A549 (cell line): Measurements from ENCODE around the gene NGDN. TPM values are rescaled to one million over a fixed set of nuclear protein-coding genes. Genes with fewer than 3 reads are reported as not detected.
A peak's percentile ranks its signal among the peaks of the same experiment; 100 is the strongest.

ENCODE experiments used
- ATAC-seq, 2 experiments: fragments of 200-7000 bp in 1 of 2; fragments of >200 bp in 1 of 2; cut with Nextera tagmentation in 1 of 2; cut with Tn5 transposase in 1 of 2; 3 replicates each; pipeline versions ENCODE4 v1.8.0 to v1.9.1; 2018 to 2020; ENCODE audit warnings: mild to moderate bottlenecking in 1 of 2, moderate library complexity in 1 of 2
- CTCF ChIA-PET: fragments of 300-600 bp; sonication (Branson Sonifier 250); formaldehyde crosslinking; extraction: SDS; loops from one replicate; lab custom pipeline; 2021; ENCODE audit warnings: antibody characterized with exemption, inconsistent platforms; lab: Yijun Ruan, JAX
- POLR2A ChIA-PET: fragments of 350-600 bp; formaldehyde crosslinking; extraction: SDS; loops from one replicate; lab custom pipeline; 2021; ENCODE audit warnings: antibody characterized with exemption, inconsistent platforms; lab: Yijun Ruan, JAX
- DNase-seq, 2 experiments: peaks; one replicate each; pipeline versions ENCODE4 v3.0.0 to v3.0.0-alpha.2; 2011 to 2016; ENCODE audit warnings: low read depth in 1 of 2, low spot score in 1 of 2
- FAIRE-seq: peaks from 2 replicates; lab custom pipeline; 2011; peaks lifted over from hg19 to GRCh38; lab: Jason Lieb, UNC
- H3K27ac ChIP-seq, 2 experiments: fragments of >200 bp; sonication (Bioruptor Twin); formaldehyde crosslinking; 3 replicates each; pipeline ENCODE4 v1.5.1; 2016 to 2017
- H3K4me1 ChIP-seq: fragments of >200 bp; sonication (Bioruptor Twin); formaldehyde crosslinking; 3 replicates; pipeline ENCODE4 v1.6.1; 2016
- H3K4me2 ChIP-seq: fragments of >200 bp; sonication (Bioruptor Twin); formaldehyde crosslinking; 3 replicates; pipeline ENCODE4 v1.6.1; 2016
- H3K4me3 ChIP-seq: fragments of >200 bp; sonication (Bioruptor Twin); formaldehyde crosslinking; 3 replicates; pipeline ENCODE4 v1.5.1; 2016
- H3K9me3 ChIP-seq: fragments of >200 bp; sonication (Bioruptor Twin); formaldehyde crosslinking; 3 replicates; pipeline ENCODE4 v1.6.1; 2016
- BCL3 ChIP-seq: fragments of >200 bp; sonication (Bioruptor Twin); formaldehyde crosslinking; IDR thresholded peaks from 3 replicates; pipeline ENCODE4 v1.6.1; 2016
- EHF ChIP-seq: fragments of 250-450 bp; sonication (Bioruptor Pico); IDR thresholded peaks from 2 replicates; pipeline ENCODE4 v1.5.0; 2020; ENCODE audit warnings: mild to moderate bottlenecking
- ELK1 ChIP-seq: fragments of 150-350 bp; IDR thresholded peaks from 2 replicates; pipeline ENCODE4 v1.6.1; 2014; ENCODE audit warnings: low read depth, mild to moderate bottlenecking, low read length
- FOXS1 ChIP-seq: fragments of 250-450 bp; sonication (Bioruptor Pico); IDR thresholded peaks from 2 replicates; pipeline ENCODE4 v1.5.0; 2020; ENCODE audit warnings: mild to moderate bottlenecking, moderate library complexity
- HEYL ChIP-seq: fragments of 250-450 bp; sonication (Bioruptor Pico); IDR thresholded peaks from 2 replicates; pipeline ENCODE4 v1.8.0; 2021; ENCODE audit warnings: mild to moderate bottlenecking, moderate library complexity
- HOXB13 ChIP-seq: fragments of 250-450 bp; sonication (Bioruptor Pico); IDR thresholded peaks from 2 replicates; pipeline ENCODE4 v1.5.0; 2020; ENCODE audit warnings: low read depth, mild to moderate bottlenecking, moderate library complexity
- JUN ChIP-seq, 2 experiments: fragments of >200 bp; sonication (Bioruptor Twin); formaldehyde crosslinking; IDR thresholded peaks; 2 replicates in 1 of 2; 3 replicates in 1 of 2; pipeline ENCODE4 v1.6.1; 2016 to 2017
- KDM5A ChIP-seq: fragments of 200-600 bp; sonication (generic); IDR thresholded peaks from 2 replicates; pipeline ENCODE4 v1.6.1; 2016; ENCODE audit warnings: antibody characterized with exemption, mild to moderate bottlenecking
- MAFK ChIP-seq: fragments of 450-650 bp; IDR thresholded peaks from 2 replicates; pipeline ENCODE4 v1.6.1; 2014; ENCODE audit not compliant: partially characterized antibody
- MAX ChIP-seq: IDR thresholded peaks from 2 replicates; pipeline ENCODE4 v1.6.1; 2012
- MAZ ChIP-seq: fragments of 150-350 bp; IDR thresholded peaks from 2 replicates; pipeline ENCODE4 v1.6.1; 2014; ENCODE audit warnings: antibody characterized with exemption, low read depth, low read length, borderline replicate concordance
- MYC ChIP-seq: IDR thresholded peaks from 2 replicates; pipeline ENCODE4 v1.6.1; 2012; ENCODE audit warnings: mild to moderate bottlenecking, inconsistent platforms, low read length, improper control_type of control experiment, borderline replicate concordance
- PHF8 ChIP-seq: fragments of 200-600 bp; sonication (generic); IDR thresholded peaks from 2 replicates; pipeline ENCODE4 v1.6.1; 2016; ENCODE audit warnings: low read depth, mild to moderate bottlenecking, antibody characterized with exemption, moderate library complexity, borderline replicate concordance
- POLR2AphosphoS2 ChIP-seq: conservative IDR thresholded peaks from 2 replicates; pipeline ENCODE4 v1.6.1; 2012; ENCODE audit warnings: low read length, improper control_type of control experiment, inconsistent platforms
- RFX5 ChIP-seq: fragments of 450-650 bp; IDR thresholded peaks from 2 replicates; pipeline ENCODE4 v1.7.1; 2014; ENCODE audit warnings: antibody characterized with exemption, mild to moderate bottlenecking, moderate library complexity
- SMC3 ChIP-seq: fragments of >200 bp; sonication (Bioruptor Twin); formaldehyde crosslinking; IDR thresholded peaks from 3 replicates; pipeline ENCODE4 v1.6.1; 2018; ENCODE audit warnings: inconsistent platforms
- ZFP36 ChIP-seq: fragments of 450-650 bp; IDR thresholded peaks from 2 replicates; pipeline ENCODE4 v1.6.1; 2014; ENCODE audit warnings: borderline replicate concordance; ENCODE audit not compliant: partially characterized antibody
- WGBS: methylation state at CpG from one replicate; pipeline ENCODE4 v1.1.6; 2017; ENCODE audit errors: missing lambda C conversion rate; 5-methylcytosine and 5-hydroxymethylcytosine counted together
- polyA plus RNA-seq, 4 experiments: library from polyadenylated mRNA; depleted of rRNA in 3 of 4; stranded (reverse); fragments of >200 nt; fragmentation: RNase III in 1 of 4; extraction: RNeasy Plus Mini Kit Qiagen cat#74134 plus additional on column Dnase treatment in 1 of 4; gene quantifications; 2 replicates in 3 of 4; 3 replicates in 1 of 4; pipeline ENCODE4 v1.2.3, GENCODE V29; 2011 to 2017

NGDN gene
- polyA plus RNA-seq, 2 of the 4 experiments (the other 2 are of a cell fraction) = 62.9 to 108 TPM

- FAIRE-seq (no peak), ATAC-seq (no peak), DNase-seq (no peak)
- no peak overlapping the region for H3K4me3 ChIP-seq
- ChIA-PET POLR2A (no interaction called here), CTCF (interaction anchor here (1.4 to 1.6 kb wide), 2 partner anchors 14 to 96 kb away, joined by 4 to 5 read pairs; no protein-coding TSS in a partner anchor)
- no peak overlapping the region for H3K27ac ChIP-seq
- WGBS = 63% methylated on average over 3 of the region's 3 CpGs
- peaks cover under 1% of the 10 kb centered on the region; the same call in 2 of the 3 replicates for H3K4me1 ChIP-seq
- H3K9me3 ChIP-seq = no peaks in the 10 kb centered on the region
- TF ChIP-seq SMC3 (no peak), RFX5 (no peak), MYC (no peak), POLR2AphosphoS2 (no peak), EHF (CRISPR knock-in tag) (no peak)
- no peak overlapping the region for H3K4me2 ChIP-seq
Observed at GRCh38 chr14:23465261-23465660, 4.2 kb upstream of the NGDN start.

- peak overlapping the region; percentile 70 for H3K4me2 ChIP-seq
- ATAC-seq = peak; percentile 42 to 48; a peak in 5 of 6 replicates
- no peaks in the 10 kb centered on the region for H3K9me3 ChIP-seq
- POLR2A ChIA-PET = no interaction called here
- peaks cover 10% of the 10 kb centered on the region; the same call in 2 of the 3 replicates for H3K4me1 ChIP-seq
- peak overlapping the region; percentile 87 for H3K4me3 ChIP-seq
- FAIRE-seq = no peak
- H3K27ac ChIP-seq = peak overlapping the region; percentile 66 to 83
- TF ChIP-seq ZFP36 (no peak), PHF8 (peak; percentile 38; the same call in 1 of the 2 replicates)
- DNase-seq = no peak
- CTCF ChIA-PET = interaction anchor here (0.8 to 21.4 kb wide), 9 partner anchors 9 to 193 kb away, joined by 3 to 553 read pairs (median 5); partner anchors contain the start of genes AP1G2 and THTPA
- 69% methylated on average over 15 of the region's 15 CpGs for WGBS
Observed at GRCh38 chr14:23468704-23469126, 788 bp upstream of the NGDN start.

GRCh38 chr14:23469906-23470403 lies 452 bp downstream of the NGDN start:
- ATAC-seq (peak; percentile 60 to 63), DNase-seq (no peak), FAIRE-seq (no peak)
- H3K4me2 ChIP-seq = peak overlapping the region; percentile 91
- TF ChIP-seq ELK1 = no peak
- peak; percentile 11; the same call in 1 of the 2 replicates for TF ChIP-seq MAX
- no peak for TF ChIP-seq MAFK
- TF ChIP-seq EHF (CRISPR knock-in tag) = no peak
- TF ChIP-seq HOXB13 (CRISPR knock-in tag) = no peak
- TF ChIP-seq PHF8 = peak; percentile 72
- no peak for TF ChIP-seq HEYL (CRISPR knock-in tag)
- no peak for TF ChIP-seq MAZ
- peak; percentile 96 for TF ChIP-seq KDM5A
- TF ChIP-seq JUN (IDR thresholded peaks at IDR 0.05) = 0 out of 5 replicates have a peak, but pooled peaks of 1 of the 2 experiments have one; percentile 17
- TF ChIP-seq POLR2AphosphoS2 = no peak
- no peak for TF ChIP-seq SMC3
- 0 out of 3 replicates have a peak, but pooled peaks have one; percentile 3 for TF ChIP-seq BCL3
- TF ChIP-seq FOXS1 (CRISPR knock-in tag) = no peak
- peaks cover 10% of the 10 kb centered on the region; the same call in 2 of the 3 replicates for H3K4me1 ChIP-seq
- POLR2A ChIA-PET = interaction anchor here (0.8 to 1.6 kb wide), 3 partner anchors 9 to 163 kb away, joined by 3 to 4 read pairs (median 3); partner anchors contain the start of gene BCL2L2
- H3K9me3 ChIP-seq = no peaks in the 10 kb centered on the region
- CTCF ChIA-PET = interaction anchor here (1.0 to 21.4 kb wide), 5 partner anchors 7 to 93 kb away, joined by 3 to 553 read pairs (median 6); partner anchors contain the start of genes AP1G2 and THTPA
- H3K27ac ChIP-seq = peak overlapping the region; percentile 77 to 87
- peak overlapping the region; percentile 87 for H3K4me3 ChIP-seq
- 7% methylated on average over 11 of the region's 11 CpGs for WGBS
